ENCODE results near the gene ST14. TPM values are rescaled to one million over a fixed set of nuclear protein-coding genes. Genes with fewer than 3 reads are reported as not detected.

ST14 gene
- total and polyA plus RNA-seq, 2 donors (not counting 1 experiment from before 2014, with no cell fraction given) = under 0.01 TPM; not detected in 1

- Histone ChIP-seq H3K36me3 (ENCODE audit: control insufficient read depth, insufficient read depth, low read length) (no peaks in the 10 kb centered on the region), H3K27ac (ENCODE audit: insufficient read depth, low read length) (no peak overlapping the region), H3K9me3 (ENCODE audit: control insufficient read depth, insufficient read depth, low read depth, low read length) (no peaks in the 10 kb centered on the region), H3K79me2 (ENCODE audit: control insufficient read depth, insufficient read depth, low read length) (no peaks in the 10 kb centered on the region), H3K4me1 (ENCODE audit: control insufficient read depth, extremely low read depth, insufficient read depth, low read length) (no peaks in the 10 kb centered on the region), H3K4me2 (ENCODE audit: extremely low read depth, insufficient read depth, low read length) (no peak overlapping the region), H3K4me3 (replicated peaks in 1 of 4; ENCODE audit: control extremely low read depth in 1 of 4, insufficient read depth in 1 of 4, low read depth in 3 of 4, low read length in 4 of 4) (no peak overlapping the region), H2AFZ (ENCODE audit: low read length) (no peak overlapping the region), H3K9ac (ENCODE audit: insufficient read depth, low read length) (no peak overlapping the region), H4K20me1 (ENCODE audit: control insufficient read depth, extremely low read depth, insufficient read depth, low read length) (no peaks in the 10 kb centered on the region), H3K27me3 (ENCODE audit: control insufficient read depth, insufficient read depth, low read length) (no peaks in the 10 kb centered on the region)
- no peak for TF ChIP-seq CTCF (conservative IDR thresholded peaks at IDR 0.05 in 1 of 2, IDR thresholded peaks at IDR 0.05 in 1 of 2; ENCODE audit: low read depth in 1 of 2, low read length in 2 of 2)
- no peak for TF ChIP-seq EZH2 (IDR thresholded peaks at IDR 0.05; ENCODE audit: low read length, missing control alignments)
- no peak for DNase-seq (ENCODE audit: low read depth in 2 of 2)
Measured at GRCh38 chr11:130202818-130203689, 43.5 kb downstream of the ST14 start.

- DNase-seq (ENCODE audit: low read depth in 2 of 2) = no peak
- Histone ChIP-seq H3K9ac (ENCODE audit: insufficient read depth, low read length) (no peak overlapping the region), H3K27me3 (ENCODE audit: control insufficient read depth, insufficient read depth, low read length) (no peaks in the 10 kb centered on the region), H3K27ac (ENCODE audit: insufficient read depth, low read length) (no peak overlapping the region), H3K4me1 (ENCODE audit: control insufficient read depth, extremely low read depth, insufficient read depth, low read length) (no peaks in the 10 kb centered on the region), H2AFZ (ENCODE audit: low read length) (no peak overlapping the region), H4K20me1 (ENCODE audit: control insufficient read depth, extremely low read depth, insufficient read depth, low read length) (no peaks in the 10 kb centered on the region), H3K9me3 (ENCODE audit: control insufficient read depth, insufficient read depth, low read depth, low read length) (no peaks in the 10 kb centered on the region), H3K36me3 (ENCODE audit: control insufficient read depth, insufficient read depth, low read length) (no peaks in the 10 kb centered on the region), H3K4me2 (ENCODE audit: extremely low read depth, insufficient read depth, low read length) (no peak overlapping the region), H3K79me2 (ENCODE audit: control insufficient read depth, insufficient read depth, low read length) (no peaks in the 10 kb centered on the region), H3K4me3 (replicated peaks in 1 of 4; ENCODE audit: control extremely low read depth in 1 of 4, insufficient read depth in 1 of 4, low read depth in 3 of 4, low read length in 4 of 4) (no peak overlapping the region)
- TF ChIP-seq CTCF (conservative IDR thresholded peaks at IDR 0.05 in 1 of 2, IDR thresholded peaks at IDR 0.05 in 1 of 2; ENCODE audit: low read depth in 1 of 2, low read length in 2 of 2) (no peak), EZH2 (IDR thresholded peaks at IDR 0.05; ENCODE audit: low read length, missing control alignments) (no peak)
Measured at GRCh38 chr11:130203766-130204702, 44.5 kb downstream of the ST14 start.

GRCh38 chr11:130204703-130205095, 45.1 kb downstream of the ST14 start:
- Histone ChIP-seq H3K27me3 (ENCODE audit: control insufficient read depth, insufficient read depth, low read length) (no peaks in the 10 kb centered on the region), H3K79me2 (ENCODE audit: control insufficient read depth, insufficient read depth, low read length) (no peaks in the 10 kb centered on the region), H3K4me3 (replicated peaks in 1 of 4; ENCODE audit: control extremely low read depth in 1 of 4, insufficient read depth in 1 of 4, low read depth in 3 of 4, low read length in 4 of 4) (no peak overlapping the region), H3K9me3 (ENCODE audit: control insufficient read depth, insufficient read depth, low read depth, low read length) (no peaks in the 10 kb centered on the region), H2AFZ (ENCODE audit: low read length) (no peak overlapping the region), H3K4me1 (ENCODE audit: control insufficient read depth, extremely low read depth, insufficient read depth, low read length) (no peaks in the 10 kb centered on the region), H3K9ac (ENCODE audit: insufficient read depth, low read length) (no peak overlapping the region), H4K20me1 (ENCODE audit: control insufficient read depth, extremely low read depth, insufficient read depth, low read length) (no peaks in the 10 kb centered on the region), H3K27ac (ENCODE audit: insufficient read depth, low read length) (no peak overlapping the region), H3K36me3 (ENCODE audit: control insufficient read depth, insufficient read depth, low read length) (no peaks in the 10 kb centered on the region), H3K4me2 (ENCODE audit: extremely low read depth, insufficient read depth, low read length) (no peak overlapping the region)
- DNase-seq (ENCODE audit: low read depth in 2 of 2) = no peak
- TF ChIP-seq CTCF (conservative IDR thresholded peaks at IDR 0.05 in 1 of 2, IDR thresholded peaks at IDR 0.05 in 1 of 2; ENCODE audit: low read depth in 1 of 2, low read length in 2 of 2) (no peak), EZH2 (IDR thresholded peaks at IDR 0.05; ENCODE audit: low read length, missing control alignments) (no peak)

Measured in fibroblast of lung (primary cell).